GM12873 (cell line): ENCODE measurements around the gene TUBB2A.

Source experiments
- CTCF ChIP-seq: IDR thresholded peaks from 2 replicates; pipeline ENCODE4 v1.5.1; 2012; ENCODE audit warnings: low read depth, mild to moderate bottlenecking, moderate library complexity, low read length, control low read depth; ENCODE audit not compliant: insufficient read depth; ENCODE audit errors: missing control alignments

Gene TUBB2A

GRCh38 chr6:3157131-3157933 lies at the start of gene TUBB2A:
Gene TUBB2A, minus strand, starts transcription at chr6:3157544. Its CDS starts 81 bp downstream, at chr6:3157463.
- peak; percentile 46 for TF ChIP-seq CTCF

- TF ChIP-seq CTCF: no peak
Observed at GRCh38 chr6:3206339-3207015, 49.1 kb upstream of the TUBB2A start.

- TF ChIP-seq CTCF: no peak
Observed at GRCh38 chr6:3205913-3206312, 48.6 kb upstream of the TUBB2A start.

GRCh38 chr6:3204921-3205320 lies 47.6 kb upstream of the TUBB2A start:
- TF ChIP-seq CTCF: no peak

- no peak for TF ChIP-seq CTCF
Observed at GRCh38 chr6:3202999-3203696, 45.8 kb upstream of the TUBB2A start.

- no peak for TF ChIP-seq CTCF
Observed at GRCh38 chr6:3201388-3201787, 44.0 kb upstream of the TUBB2A start.

- no peak for TF ChIP-seq CTCF
Observed at GRCh38 chr6:3200682-3201081, 43.3 kb upstream of the TUBB2A start.
